TTC549 (cell line): ENCODE results near the gene EWSR1.
"Not testable (repeated sequence)": the region's sequence is repeated elsewhere in the genome, so short reads cannot be mapped to it uniquely, and the experiment has no call there.

Experiments used
- FAIRE-seq: peaks from 2 replicates; lab custom pipeline; 2012; peaks lifted over from hg19 to GRCh38; lab: Jason Lieb, UNC

EWSR1 gene, protein sequence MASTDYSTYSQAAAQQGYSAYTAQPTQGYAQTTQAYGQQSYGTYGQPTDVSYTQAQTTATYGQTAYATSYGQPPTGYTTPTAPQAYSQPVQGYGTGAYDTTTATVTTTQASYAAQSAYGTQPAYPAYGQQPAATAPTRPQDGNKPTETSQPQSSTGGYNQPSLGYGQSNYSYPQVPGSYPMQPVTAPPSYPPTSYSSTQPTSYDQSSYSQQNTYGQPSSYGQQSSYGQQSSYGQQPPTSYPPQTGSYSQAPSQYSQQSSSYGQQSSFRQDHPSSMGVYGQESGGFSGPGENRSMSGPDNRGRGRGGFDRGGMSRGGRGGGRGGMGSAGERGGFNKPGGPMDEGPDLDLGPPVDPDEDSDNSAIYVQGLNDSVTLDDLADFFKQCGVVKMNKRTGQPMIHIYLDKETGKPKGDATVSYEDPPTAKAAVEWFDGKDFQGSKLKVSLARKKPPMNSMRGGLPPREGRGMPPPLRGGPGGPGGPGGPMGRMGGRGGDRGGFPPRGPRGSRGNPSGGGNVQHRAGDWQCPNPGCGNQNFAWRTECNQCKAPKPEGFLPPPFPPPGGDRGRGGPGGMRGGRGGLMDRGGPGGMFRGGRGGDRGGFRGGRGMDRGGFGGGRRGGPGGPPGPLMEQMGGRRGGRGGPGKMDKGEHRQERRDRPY

GRCh38 chr22:29267858-29268510 is at the start of gene EWSR1, which contains the start of gene RHBDD3:
TSS of gene EWSR1 (plus strand) at chr22:29268268. CDS start at chr22:29268337, 69 bp downstream.
TSS of gene RHBDD3 (minus strand) at chr22:29267981. CDS start at chr22:29265626, 2,355 bp downstream.
- no peak for FAIRE-seq

DNA sequence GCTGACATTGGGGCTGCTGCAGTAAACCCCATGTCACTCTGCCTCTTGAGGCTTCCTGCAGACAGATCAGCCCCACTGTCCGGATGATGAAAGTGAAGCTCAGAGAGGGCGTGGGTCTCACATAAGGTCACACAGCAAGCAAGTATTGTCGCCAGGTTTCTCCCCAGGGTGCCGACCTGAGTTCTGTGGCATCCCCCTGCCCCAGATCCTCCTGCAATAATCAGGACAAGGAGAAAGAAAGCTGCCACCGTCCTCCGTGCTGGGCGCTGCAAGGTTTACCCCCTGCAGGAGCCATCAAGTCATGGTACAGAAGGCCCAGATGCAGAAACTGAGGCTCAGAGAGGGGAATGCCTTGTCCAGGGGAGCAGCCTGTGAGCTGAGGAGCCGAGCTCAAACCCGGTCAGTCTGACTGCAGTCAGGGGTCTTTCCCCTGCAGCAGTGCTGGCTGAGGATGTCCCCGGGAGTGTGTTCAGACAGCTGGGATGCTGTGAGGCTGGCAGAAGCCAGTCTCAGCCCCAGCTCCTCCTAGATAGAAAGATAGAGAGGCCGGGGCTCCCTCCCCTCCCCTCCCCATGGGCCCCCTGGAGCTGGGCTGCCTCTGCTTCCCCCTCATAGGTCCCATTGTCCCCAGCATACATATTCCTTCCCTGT is 49.2 kb upstream of the EWSR1 start:
- FAIRE-seq: no peak

- FAIRE-seq: not testable (repeated sequence)
Observed at GRCh38 chr22:29219409-29219782, 48.7 kb upstream of the EWSR1 start.

DNA sequence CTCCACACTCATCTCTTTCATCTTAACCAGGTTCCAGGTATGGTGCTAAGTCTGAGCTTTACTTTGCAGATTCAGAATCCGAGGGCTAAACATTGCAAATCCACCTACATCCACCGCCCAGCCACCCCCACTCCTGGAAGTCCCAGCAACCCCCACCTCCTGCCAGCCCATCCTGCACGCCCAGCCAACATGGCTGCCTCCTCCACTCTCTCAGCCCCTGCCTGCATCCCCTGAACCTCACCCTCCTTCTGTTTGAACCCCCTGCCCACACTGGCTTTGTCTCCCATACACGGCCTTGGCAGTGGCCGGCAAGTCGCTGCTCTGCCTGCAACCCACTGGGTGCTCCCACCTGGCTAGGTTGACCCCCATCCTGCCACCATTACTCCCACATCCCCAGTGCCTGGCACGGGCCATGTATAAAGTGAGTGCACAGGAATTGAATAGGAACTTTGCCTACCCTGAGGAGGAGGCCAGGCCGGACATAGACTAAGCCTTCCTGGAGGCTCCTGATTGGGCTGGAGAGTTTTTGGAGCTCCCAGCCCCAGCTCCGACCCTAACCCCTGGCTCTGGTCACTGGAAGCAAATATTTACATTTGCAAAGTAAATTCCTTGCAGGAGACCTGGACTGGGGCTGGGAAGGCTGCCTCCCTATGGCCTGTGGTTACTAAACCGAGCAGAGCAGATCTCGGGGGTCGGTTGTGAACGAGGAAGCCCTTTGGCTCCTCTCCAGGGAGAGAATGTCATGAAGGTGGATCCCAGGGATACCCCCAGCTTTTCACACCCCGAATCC is 48.0 kb upstream of the EWSR1 start:
- FAIRE-seq: no peak

- FAIRE-seq: no peak
Observed at GRCh38 chr22:29224121-29224858, 43.8 kb upstream of the EWSR1 start.

- FAIRE-seq: no peak
Observed at GRCh38 chr22:29224859-29225410, 43.1 kb upstream of the EWSR1 start.

DNA sequence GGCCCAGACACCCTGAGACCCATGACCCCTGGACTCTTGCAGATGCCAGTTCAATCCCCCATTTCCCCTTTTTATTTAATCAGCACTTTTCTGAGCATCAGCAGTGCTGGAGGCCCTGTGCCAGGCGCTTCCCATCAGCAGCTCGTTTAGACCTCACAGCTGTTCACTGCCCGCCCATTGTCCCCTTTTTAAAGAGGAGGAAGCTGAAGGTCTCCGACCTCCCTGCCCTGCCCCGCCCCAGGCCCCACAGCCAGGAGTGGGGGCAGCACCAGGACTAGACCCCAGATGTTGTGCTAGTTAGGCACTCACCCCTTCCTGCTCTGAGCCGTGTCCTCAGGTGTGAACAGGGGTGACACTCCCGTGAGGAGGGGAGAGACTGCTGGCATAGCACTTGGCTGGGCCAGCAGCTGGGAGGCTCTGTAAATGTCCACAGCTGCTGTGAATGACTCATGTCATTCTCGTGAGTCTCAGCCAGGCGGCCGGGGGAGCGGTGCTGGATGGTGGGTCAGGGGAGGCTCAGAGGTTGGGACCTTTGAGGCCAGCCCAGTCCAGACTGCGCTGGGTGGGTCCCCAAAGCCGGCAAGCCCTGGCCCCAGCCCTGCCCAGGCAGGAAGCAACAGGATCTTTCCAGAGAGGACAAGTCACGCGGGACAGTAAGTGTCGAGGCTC is 42.5 kb upstream of the EWSR1 start:
- FAIRE-seq: no peak

- no peak for FAIRE-seq
Observed at GRCh38 chr22:29226351-29226981, 41.6 kb upstream of the EWSR1 start.

DNA sequence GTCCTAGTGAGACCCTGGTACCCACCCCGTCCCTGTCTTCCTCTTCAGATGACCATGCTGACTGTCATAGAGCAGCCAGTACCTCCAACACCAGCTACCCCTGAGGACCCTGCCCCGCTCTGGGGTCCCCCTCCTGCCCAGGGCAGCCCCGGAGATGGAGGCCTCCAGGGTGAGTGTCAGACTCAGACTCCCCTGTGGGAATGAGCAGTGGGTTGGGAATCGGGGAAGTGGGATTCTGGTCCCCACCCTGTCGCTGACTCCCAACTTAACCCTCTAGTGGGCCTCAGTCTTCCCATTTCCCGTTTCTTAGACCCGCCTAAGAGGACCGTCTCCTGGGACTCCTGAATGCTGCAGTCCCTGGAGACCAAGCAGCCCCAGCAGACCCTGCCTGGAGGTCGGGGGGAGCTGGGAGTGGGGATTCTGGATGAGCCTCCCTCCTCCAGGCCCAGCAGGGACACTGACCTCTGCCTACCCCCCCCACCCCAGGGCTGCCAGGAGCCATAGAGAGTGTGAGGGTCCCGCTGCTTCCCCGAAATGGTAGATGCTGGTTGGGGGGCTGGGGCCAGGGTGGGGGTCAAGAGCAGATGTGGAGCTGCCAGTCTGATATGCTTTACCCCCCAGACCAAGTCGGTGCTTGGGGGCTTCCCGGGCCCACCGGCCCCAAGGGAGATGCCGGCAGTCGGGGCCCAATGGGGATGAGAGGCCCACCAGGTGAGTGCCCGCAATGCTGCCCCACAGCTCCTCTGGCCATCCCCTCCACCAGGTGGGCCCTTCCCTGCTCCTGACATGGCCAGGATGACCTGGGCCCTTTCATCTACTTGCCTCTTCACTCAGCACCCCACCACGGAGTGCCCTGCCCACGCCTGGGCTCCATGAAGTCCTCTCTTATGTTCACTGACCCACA is 36.8 kb upstream of the EWSR1 start:
- no peak for FAIRE-seq

- FAIRE-seq: no peak
Observed at GRCh38 chr22:29231971-29232959, 35.8 kb upstream of the EWSR1 start.

GRCh38 chr22:29233277-29233877 is 34.7 kb upstream of the EWSR1 start:
- FAIRE-seq: no peak

DNA sequence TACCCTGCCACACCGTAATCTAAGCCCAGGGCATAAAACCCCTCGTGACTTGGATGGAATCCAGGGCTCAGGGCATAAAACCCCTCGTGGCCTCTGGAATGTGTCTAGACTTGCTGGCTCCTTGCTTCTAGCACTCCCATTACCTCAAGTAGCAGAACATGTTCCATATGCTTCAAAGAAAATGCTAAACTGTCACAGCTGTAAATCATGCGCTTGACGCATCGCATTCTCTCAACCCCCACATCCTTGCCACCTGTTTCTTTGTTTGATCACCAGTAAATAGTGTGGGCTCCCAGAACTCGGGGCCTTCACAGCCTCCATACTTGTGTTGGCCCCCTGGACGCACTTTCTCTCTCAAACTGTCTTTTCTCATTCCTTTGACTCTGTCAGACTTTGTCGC is 27.6 kb upstream of the EWSR1 start:
- FAIRE-seq: not testable (repeated sequence)

GRCh38 chr22:29243874-29244446 is 24.1 kb upstream of the EWSR1 start:
- FAIRE-seq: no peak

- no peak for FAIRE-seq
Observed at GRCh38 chr22:29244785-29245625, 23.1 kb upstream of the EWSR1 start.

GRCh38 chr22:29245626-29246385 is 22.3 kb upstream of the EWSR1 start:
- no peak for FAIRE-seq
